Measurements from ENCODE around the gene ACTR2. TPM values are rescaled to one million over a fixed set of nuclear protein-coding genes. Genes with fewer than 3 reads are reported as not detected.

The ACTR2 gene
- total RNA-seq, 1 experiment from 2014 or later, result 160 TPM

DNA sequence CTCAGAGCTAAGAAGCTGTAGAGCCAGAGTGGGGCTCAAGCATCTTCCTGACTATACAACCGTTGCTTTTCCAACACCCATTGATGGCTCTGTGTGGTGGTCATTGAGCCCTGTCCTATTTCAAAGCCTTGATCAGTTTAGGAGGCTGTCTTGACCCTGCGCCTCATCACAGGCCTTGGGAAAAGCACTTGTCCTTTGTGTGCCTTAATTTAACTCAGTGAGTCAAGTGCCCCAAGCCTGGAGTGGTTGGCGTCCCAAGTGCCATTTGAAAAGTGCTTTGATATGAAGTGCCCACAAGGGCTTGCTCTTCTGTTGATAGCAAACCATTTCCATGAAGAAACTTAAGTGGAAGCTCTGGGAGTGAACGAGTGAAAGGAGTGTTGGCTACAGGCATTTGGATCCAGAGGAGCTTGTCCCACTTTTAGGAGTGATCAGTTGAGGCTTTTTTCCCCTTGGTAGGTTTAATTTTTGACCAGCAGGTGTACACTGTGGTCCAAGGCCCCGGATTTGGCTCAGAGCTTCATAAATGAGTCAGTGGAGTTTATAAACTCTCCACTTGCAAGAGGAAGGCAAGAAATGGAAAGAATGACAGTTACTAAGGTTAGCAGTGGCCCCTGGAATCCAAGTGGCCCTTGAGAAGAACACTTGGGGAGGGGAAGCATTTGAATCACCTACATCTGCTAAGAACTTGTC, 50.3 kb downstream of the ACTR2 start (continued):
- TF ChIP-seq, protein P1, sequence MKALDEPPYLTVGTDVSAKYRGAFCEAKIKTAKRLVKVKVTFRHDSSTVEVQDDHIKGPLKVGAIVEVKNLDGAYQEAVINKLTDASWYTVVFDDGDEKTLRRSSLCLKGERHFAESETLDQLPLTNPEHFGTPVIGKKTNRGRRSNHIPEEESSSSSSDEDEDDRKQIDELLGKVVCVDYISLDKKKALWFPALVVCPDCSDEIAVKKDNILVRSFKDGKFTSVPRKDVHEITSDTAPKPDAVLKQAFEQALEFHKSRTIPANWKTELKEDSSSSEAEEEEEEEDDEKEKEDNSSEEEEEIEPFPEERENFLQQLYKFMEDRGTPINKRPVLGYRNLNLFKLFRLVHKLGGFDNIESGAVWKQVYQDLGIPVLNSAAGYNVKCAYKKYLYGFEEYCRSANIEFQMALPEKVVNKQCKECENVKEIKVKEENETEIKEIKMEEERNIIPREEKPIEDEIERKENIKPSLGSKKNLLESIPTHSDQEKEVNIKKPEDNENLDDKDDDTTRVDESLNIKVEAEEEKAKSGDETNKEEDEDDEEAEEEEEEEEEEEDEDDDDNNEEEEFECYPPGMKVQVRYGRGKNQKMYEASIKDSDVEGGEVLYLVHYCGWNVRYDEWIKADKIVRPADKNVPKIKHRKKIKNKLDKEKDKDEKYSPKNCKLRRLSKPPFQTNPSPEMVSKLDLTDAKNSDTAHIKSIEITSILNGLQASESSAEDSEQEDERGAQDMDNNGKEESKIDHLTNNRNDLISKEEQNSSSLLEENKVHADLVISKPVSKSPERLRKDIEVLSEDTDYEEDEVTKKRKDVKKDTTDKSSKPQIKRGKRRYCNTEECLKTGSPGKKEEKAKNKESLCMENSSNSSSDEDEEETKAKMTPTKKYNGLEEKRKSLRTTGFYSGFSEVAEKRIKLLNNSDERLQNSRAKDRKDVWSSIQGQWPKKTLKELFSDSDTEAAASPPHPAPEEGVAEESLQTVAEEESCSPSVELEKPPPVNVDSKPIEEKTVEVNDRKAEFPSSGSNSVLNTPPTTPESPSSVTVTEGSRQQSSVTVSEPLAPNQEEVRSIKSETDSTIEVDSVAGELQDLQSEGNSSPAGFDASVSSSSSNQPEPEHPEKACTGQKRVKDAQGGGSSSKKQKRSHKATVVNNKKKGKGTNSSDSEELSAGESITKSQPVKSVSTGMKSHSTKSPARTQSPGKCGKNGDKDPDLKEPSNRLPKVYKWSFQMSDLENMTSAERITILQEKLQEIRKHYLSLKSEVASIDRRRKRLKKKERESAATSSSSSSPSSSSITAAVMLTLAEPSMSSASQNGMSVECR (CRISPR knock-in tag; IDR thresholded peaks at IDR 0.05; ENCODE audit: borderline replicate concordance), result no peak
- TF ChIP-seq ZNF138 (CRISPR knock-in tag; conservative IDR thresholded peaks at IDR 0.05), result no peak
- no peak for TF ChIP-seq CREB1 (CRISPR knock-in tag; IDR thresholded peaks at IDR 0.05)
- no peak for TF ChIP-seq ZNF396 (CRISPR knock-in tag; IDR thresholded peaks at IDR 0.05; ENCODE audit: borderline replicate concordance)
- no peak for TF ChIP-seq ESRRA (CRISPR knock-in tag; IDR thresholded peaks at IDR 0.05; ENCODE audit: borderline replicate concordance)

DNA sequence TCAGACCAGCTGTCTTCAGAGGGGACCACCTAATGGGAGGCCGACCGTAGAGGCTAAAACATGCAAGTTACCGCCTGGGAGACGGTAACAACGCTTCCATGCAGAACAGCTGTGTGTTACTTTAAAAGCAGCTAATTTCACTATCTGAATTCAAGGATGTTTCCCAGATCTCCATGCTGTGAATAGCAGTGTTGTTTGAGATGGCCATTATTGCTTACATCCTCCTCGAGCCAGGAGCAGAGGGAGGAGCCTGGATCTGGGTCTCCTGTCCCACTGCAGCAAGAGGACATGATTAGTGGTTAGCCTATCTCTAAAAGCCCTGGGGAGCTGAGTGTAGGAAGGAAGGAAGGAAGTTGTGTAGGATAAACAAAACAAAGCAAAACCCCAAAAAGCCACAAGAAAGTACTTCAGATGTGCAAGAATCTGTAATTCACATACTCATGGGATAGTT, 50.9 kb downstream of the ACTR2 start:
- POLR2A ChIA-PET, result no interaction called here
- TF ChIP-seq, protein P1 (CRISPR knock-in tag; IDR thresholded peaks at IDR 0.05; ENCODE audit: borderline replicate concordance), result no peak
- TF ChIP-seq NR3C1 (CRISPR knock-in tag; conservative IDR thresholded peaks at IDR 0.05; ENCODE audit: low read depth) (no peak), PRRX2 (CRISPR knock-in tag; IDR thresholded peaks at IDR 0.05) (no peak), ESRRA (CRISPR knock-in tag; IDR thresholded peaks at IDR 0.05; ENCODE audit: borderline replicate concordance) (no peak), OVOL2 (CRISPR knock-in tag; IDR thresholded peaks at IDR 0.05; ENCODE audit: borderline replicate concordance) (no peak), FOXP1 (CRISPR knock-in tag; IDR thresholded peaks at IDR 0.05; ENCODE audit: borderline replicate concordance) (no peak), HMGA2 (CRISPR knock-in tag; IDR thresholded peaks at IDR 0.05) (no peak), NFE2L1 (CRISPR knock-in tag; IDR thresholded peaks at IDR 0.05) (no peak), RORB (CRISPR knock-in tag; IDR thresholded peaks at IDR 0.05) (no peak)
- TF ChIP-seq, protein P2, sequence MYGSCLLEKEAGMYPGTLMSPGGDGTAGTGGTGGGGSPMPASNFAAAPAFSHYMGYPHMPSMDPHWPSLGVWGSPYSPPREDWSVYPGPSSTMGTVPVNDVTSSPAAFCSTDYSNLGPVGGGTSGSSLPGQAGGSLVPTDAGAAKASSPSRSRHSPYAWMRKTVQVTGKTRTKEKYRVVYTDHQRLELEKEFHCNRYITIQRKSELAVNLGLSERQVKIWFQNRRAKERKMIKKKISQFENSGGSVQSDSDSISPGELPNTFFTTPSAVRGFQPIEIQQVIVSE (CRISPR knock-in tag; IDR thresholded peaks at IDR 0.05; ENCODE audit: borderline replicate concordance), result no peak
- TF ChIP-seq, protein P3, sequence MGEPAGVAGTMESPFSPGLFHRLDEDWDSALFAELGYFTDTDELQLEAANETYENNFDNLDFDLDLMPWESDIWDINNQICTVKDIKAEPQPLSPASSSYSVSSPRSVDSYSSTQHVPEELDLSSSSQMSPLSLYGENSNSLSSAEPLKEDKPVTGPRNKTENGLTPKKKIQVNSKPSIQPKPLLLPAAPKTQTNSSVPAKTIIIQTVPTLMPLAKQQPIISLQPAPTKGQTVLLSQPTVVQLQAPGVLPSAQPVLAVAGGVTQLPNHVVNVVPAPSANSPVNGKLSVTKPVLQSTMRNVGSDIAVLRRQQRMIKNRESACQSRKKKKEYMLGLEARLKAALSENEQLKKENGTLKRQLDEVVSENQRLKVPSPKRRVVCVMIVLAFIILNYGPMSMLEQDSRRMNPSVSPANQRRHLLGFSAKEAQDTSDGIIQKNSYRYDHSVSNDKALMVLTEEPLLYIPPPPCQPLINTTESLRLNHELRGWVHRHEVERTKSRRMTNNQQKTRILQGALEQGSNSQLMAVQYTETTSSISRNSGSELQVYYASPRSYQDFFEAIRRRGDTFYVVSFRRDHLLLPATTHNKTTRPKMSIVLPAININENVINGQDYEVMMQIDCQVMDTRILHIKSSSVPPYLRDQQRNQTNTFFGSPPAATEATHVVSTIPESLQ (CRISPR knock-in tag; IDR thresholded peaks at IDR 0.05), result no peak
- TF ChIP-seq, protein P4, sequence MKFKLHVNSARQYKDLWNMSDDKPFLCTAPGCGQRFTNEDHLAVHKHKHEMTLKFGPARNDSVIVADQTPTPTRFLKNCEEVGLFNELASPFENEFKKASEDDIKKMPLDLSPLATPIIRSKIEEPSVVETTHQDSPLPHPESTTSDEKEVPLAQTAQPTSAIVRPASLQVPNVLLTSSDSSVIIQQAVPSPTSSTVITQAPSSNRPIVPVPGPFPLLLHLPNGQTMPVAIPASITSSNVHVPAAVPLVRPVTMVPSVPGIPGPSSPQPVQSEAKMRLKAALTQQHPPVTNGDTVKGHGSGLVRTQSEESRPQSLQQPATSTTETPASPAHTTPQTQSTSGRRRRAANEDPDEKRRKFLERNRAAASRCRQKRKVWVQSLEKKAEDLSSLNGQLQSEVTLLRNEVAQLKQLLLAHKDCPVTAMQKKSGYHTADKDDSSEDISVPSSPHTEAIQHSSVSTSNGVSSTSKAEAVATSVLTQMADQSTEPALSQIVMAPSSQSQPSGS (CRISPR knock-in tag; IDR thresholded peaks at IDR 0.05; ENCODE audit: borderline replicate concordance, low read depth), result no peak
- TF ChIP-seq, protein P5, sequence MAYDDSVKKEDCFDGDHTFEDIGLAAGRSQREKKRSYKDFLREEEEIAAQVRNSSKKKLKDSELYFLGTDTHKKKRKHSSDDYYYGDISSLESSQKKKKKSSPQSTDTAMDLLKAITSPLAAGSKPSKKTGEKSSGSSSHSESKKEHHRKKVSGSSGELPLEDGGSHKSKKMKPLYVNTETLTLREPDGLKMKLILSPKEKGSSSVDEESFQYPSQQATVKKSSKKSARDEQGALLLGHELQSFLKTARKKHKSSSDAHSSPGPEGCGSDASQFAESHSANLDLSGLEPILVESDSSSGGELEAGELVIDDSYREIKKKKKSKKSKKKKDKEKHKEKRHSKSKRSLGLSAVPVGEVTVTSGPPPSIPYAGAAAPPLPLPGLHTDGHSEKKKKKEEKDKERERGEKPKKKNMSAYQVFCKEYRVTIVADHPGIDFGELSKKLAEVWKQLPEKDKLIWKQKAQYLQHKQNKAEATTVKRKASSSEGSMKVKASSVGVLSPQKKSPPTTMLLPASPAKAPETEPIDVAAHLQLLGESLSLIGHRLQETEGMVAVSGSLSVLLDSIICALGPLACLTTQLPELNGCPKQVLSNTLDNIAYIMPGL (CRISPR knock-in tag; IDR thresholded peaks at IDR 0.05), result no peak
- TF ChIP-seq, protein P6, sequence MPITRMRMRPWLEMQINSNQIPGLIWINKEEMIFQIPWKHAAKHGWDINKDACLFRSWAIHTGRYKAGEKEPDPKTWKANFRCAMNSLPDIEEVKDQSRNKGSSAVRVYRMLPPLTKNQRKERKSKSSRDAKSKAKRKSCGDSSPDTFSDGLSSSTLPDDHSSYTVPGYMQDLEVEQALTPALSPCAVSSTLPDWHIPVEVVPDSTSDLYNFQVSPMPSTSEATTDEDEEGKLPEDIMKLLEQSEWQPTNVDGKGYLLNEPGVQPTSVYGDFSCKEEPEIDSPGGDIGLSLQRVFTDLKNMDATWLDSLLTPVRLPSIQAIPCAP (CRISPR knock-in tag; IDR thresholded peaks at IDR 0.05), result no peak
- TF ChIP-seq, protein P7, sequence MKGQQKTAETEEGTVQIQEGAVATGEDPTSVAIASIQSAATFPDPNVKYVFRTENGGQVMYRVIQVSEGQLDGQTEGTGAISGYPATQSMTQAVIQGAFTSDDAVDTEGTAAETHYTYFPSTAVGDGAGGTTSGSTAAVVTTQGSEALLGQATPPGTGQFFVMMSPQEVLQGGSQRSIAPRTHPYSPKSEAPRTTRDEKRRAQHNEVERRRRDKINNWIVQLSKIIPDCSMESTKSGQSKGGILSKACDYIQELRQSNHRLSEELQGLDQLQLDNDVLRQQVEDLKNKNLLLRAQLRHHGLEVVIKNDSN (CRISPR knock-in tag; IDR thresholded peaks at IDR 0.05), result no peak
- H3K27ac Mint-ChIP-seq, result no peak overlapping the region

More for the DNA sequence above, 50.9 kb downstream of the ACTR2 start:
- Mint-ChIP-seq H3K4me3 (no peak overlapping the region), H3K4me1 (peaks cover 12% of the 10 kb centered on the region), H3K27me3 (ENCODE audit: low read depth) (peaks cover 100% of the 10 kb centered on the region), H3K36me3 (no peaks in the 10 kb centered on the region), H3K9me3 (no peaks in the 10 kb centered on the region)
- ATAC-seq, result no peak
- DNase-seq (ENCODE audit: low spot score), result no peak
- CTCF ChIA-PET, result interaction anchor here (1.6 kb wide), 1 partner anchor 13 kb away, joined by 4 read pairs; no protein-coding TSS in a partner anchor

All from WTC11 (cell line).